Neural cell (in vitro differentiated cells): ENCODE results near the gene C5orf52. TPM values are rescaled to one million over a fixed set of nuclear protein-coding genes. Genes with fewer than 3 reads are reported as not detected.

Experiments used
- H2AFZ ChIP-seq: fragments of 200-600, 300-800 bp; sonication (generic), shearing (Covaris generic); 2 replicates; pipeline ENCODE4 v1.6.0; 2014; ENCODE audit warnings: low read depth, mild to moderate bottlenecking, antibody characterized with exemption, low read length, moderate library complexity
- H3F3A ChIP-seq: fragments of 200-600 bp; shearing (Covaris generic); 2 replicates; pipeline ENCODE4 v1.6.1; 2016; ENCODE audit warnings: mild to moderate bottlenecking, moderate library complexity, mixed read lengths, antibody characterized with exemption, low read length; ENCODE audit not compliant: insufficient read depth, poor library complexity, severe bottlenecking
- H3K27ac ChIP-seq: fragments of 200-600, 300-800 bp; sonication (generic), shearing (Covaris generic); 2 replicates; pipeline ENCODE4 v1.5.1; 2014; ENCODE audit warnings: mild to moderate bottlenecking, low read length, moderate library complexity
- H3K27me3 ChIP-seq: fragments of 300-800, 200-600 bp; sonication (generic), shearing (Covaris generic); 2 replicates; pipeline ENCODE4 v1.6.0; 2014; ENCODE audit warnings: mild to moderate bottlenecking, low read depth, low read length, moderate library complexity; ENCODE audit not compliant: insufficient read depth
- H3K36me3 ChIP-seq: fragments of 300-800, 200-600 bp; sonication (generic), shearing (Covaris generic); 2 replicates; pipeline ENCODE4 v1.5.1; 2014; ENCODE audit warnings: mild to moderate bottlenecking, antibody characterized with exemption, low read length, moderate library complexity; ENCODE audit not compliant: insufficient read depth
- H3K4me2 ChIP-seq: fragments of 300-800, 200-600 bp; sonication (generic), shearing (Covaris generic); 2 replicates; pipeline ENCODE4 v1.6.0; 2014; ENCODE audit warnings: mild to moderate bottlenecking, low read length
- H3K4me3 ChIP-seq: fragments of 300-800, 200-600 bp; sonication (generic), shearing (Covaris generic); 2 replicates; pipeline ENCODE4 v1.5.1; 2014; ENCODE audit warnings: mild to moderate bottlenecking, low read length, moderate library complexity
- H3K79me2 ChIP-seq: fragments of 200-600 bp; shearing (Covaris generic); replicated peaks from 2 replicates; pipeline ENCODE4 v1.6.0; 2014; ENCODE audit warnings: mild to moderate bottlenecking, low read length, moderate library complexity; ENCODE audit not compliant: insufficient read depth
- H3K9ac ChIP-seq: fragments of 300-800, 200-600 bp; sonication (generic), shearing (Covaris generic); 2 replicates; pipeline ENCODE4 v1.6.1; 2016; ENCODE audit warnings: mild to moderate bottlenecking, low read length, mixed read lengths
- H3K9me2 ChIP-seq: fragments of 200-600 bp; shearing (Covaris generic); 2 replicates; pipeline ENCODE4 v1.6.1; 2016; ENCODE audit warnings: mild to moderate bottlenecking, low read length, mixed read lengths; ENCODE audit not compliant: insufficient read depth
- H3K9me3 ChIP-seq: fragments of 200-600, 300-800 bp; sonication (generic), shearing (Covaris generic); 2 replicates; pipeline ENCODE4 v1.6.1; 2016; ENCODE audit warnings: mild to moderate bottlenecking, mixed run types, low read length, moderate library complexity, mixed read lengths
- H4K20me1 ChIP-seq: fragments of 200-600 bp; shearing (Covaris generic); 2 replicates; pipeline ENCODE4 v1.6.1; 2016; ENCODE audit warnings: mild to moderate bottlenecking, mixed run types; ENCODE audit not compliant: insufficient read depth
- CTCF ChIP-seq: fragments of 450-650 bp; IDR thresholded peaks from 2 replicates; pipeline ENCODE4 v1.5.1; 2014; ENCODE audit warnings: antibody characterized with exemption, mild to moderate bottlenecking, moderate library complexity; ENCODE audit not compliant: poor library complexity, severe bottlenecking
- EP300 ChIP-seq: fragments of 450-650 bp; conservative IDR thresholded peaks from 2 replicates; pipeline ENCODE4 v1.6.1; 2014; ENCODE audit warnings: antibody characterized with exemption, mild to moderate bottlenecking, moderate library complexity; ENCODE audit not compliant: poor library complexity, severe bottlenecking
- EZH2 ChIP-seq: fragments of 200-600, 300-800 bp; shearing (Covaris generic), sonication (generic); IDR thresholded peaks from 2 replicates; pipeline ENCODE4 v1.6.1; 2014; ENCODE audit warnings: antibody characterized with exemption, low read length, borderline replicate concordance, mild to moderate bottlenecking; ENCODE audit not compliant: insufficient read depth, poor library complexity, severe bottlenecking
- MXI1 ChIP-seq: fragments of 450-650 bp; conservative IDR thresholded peaks from 2 replicates; pipeline ENCODE4 v1.6.1; 2014; ENCODE audit warnings: antibody characterized with exemption, mild to moderate bottlenecking; ENCODE audit not compliant: poor library complexity, severe bottlenecking
- POLR2AphosphoS5 ChIP-seq: IDR thresholded peaks from 2 replicates; pipeline ENCODE4 v1.6.1; 2012
- RAD21 ChIP-seq: fragments of 450-650 bp; conservative IDR thresholded peaks from 2 replicates; pipeline ENCODE4 v1.6.1; 2014; ENCODE audit warnings: antibody characterized with exemption, mild to moderate bottlenecking, moderate library complexity
- REST ChIP-seq: IDR thresholded peaks from 2 replicates; pipeline ENCODE4 v1.6.1; 2012; ENCODE audit warnings: borderline replicate concordance
- SMC3 ChIP-seq: fragments of 450-650 bp; conservative IDR thresholded peaks from 2 replicates; pipeline ENCODE4 v1.6.1; 2014; ENCODE audit warnings: antibody characterized with exemption, mild to moderate bottlenecking, moderate library complexity; ENCODE audit not compliant: poor library complexity
- TAF1 ChIP-seq: IDR thresholded peaks from 2 replicates; pipeline ENCODE4 v1.6.1; 2012; ENCODE audit warnings: low read depth
- polyA plus RNA-seq: library from polyadenylated mRNA; depleted of rRNA; stranded (reverse); fragments of >200 nt; gene quantifications from 2 replicates; pipeline ENCODE4 v1.2.3, GENCODE V29; 2014

The C5orf52 gene
- polyA plus RNA-seq, 1 donor from 2014 or later = not detected

GRCh38 chr5:157687198-157687554 lies 15.8 kb downstream of the C5orf52 start:
- TF ChIP-seq MXI1 (no peak), SMC3 (no peak), RAD21 (no peak), REST (no peak), TAF1 (no peak), EZH2 (no peak), CTCF (no peak), POLR2AphosphoS5 (no peak), EP300 (no peak)
- no peaks in the 10 kb centered on the region for H3K27me3 ChIP-seq
- H2AFZ ChIP-seq = no peak overlapping the region
- no peak overlapping the region for H3K27ac ChIP-seq
- no peak overlapping the region for H3K9ac ChIP-seq
- H3K4me3 ChIP-seq = no peak overlapping the region
- H3K36me3 ChIP-seq = no peaks in the 10 kb centered on the region
- no peak overlapping the region for H3K4me2 ChIP-seq
- no peaks in the 10 kb centered on the region for H4K20me1 ChIP-seq
- H3F3A ChIP-seq = no peaks in the 10 kb centered on the region
- no peaks in the 10 kb centered on the region for H3K9me2 ChIP-seq
- H3K9me3 ChIP-seq = peaks cover 3% of the 10 kb centered on the region
- H3K79me2 ChIP-seq = no peaks in the 10 kb centered on the region

- Histone ChIP-seq H3K27ac (no peak overlapping the region), H3K9me3 (peaks cover 3% of the 10 kb centered on the region), H2AFZ (no peak overlapping the region), H4K20me1 (no peaks in the 10 kb centered on the region), H3K36me3 (no peaks in the 10 kb centered on the region), H3K27me3 (no peaks in the 10 kb centered on the region), H3K4me2 (no peak overlapping the region), H3K4me3 (no peak overlapping the region), H3F3A (no peaks in the 10 kb centered on the region), H3K9ac (no peak overlapping the region), H3K79me2 (no peaks in the 10 kb centered on the region), H3K9me2 (no peaks in the 10 kb centered on the region)
- TF ChIP-seq EP300 = no peak
- TF ChIP-seq SMC3 = no peak
- no peak for TF ChIP-seq POLR2AphosphoS5
- no peak for TF ChIP-seq MXI1
- TF ChIP-seq REST = no peak
- TF ChIP-seq RAD21 = no peak
- no peak for TF ChIP-seq CTCF
Observed at GRCh38 chr5:157689942-157690689, 18.8 kb downstream of the C5orf52 start.
